ENCODE results near the gene ARHGAP25.

DNA sequence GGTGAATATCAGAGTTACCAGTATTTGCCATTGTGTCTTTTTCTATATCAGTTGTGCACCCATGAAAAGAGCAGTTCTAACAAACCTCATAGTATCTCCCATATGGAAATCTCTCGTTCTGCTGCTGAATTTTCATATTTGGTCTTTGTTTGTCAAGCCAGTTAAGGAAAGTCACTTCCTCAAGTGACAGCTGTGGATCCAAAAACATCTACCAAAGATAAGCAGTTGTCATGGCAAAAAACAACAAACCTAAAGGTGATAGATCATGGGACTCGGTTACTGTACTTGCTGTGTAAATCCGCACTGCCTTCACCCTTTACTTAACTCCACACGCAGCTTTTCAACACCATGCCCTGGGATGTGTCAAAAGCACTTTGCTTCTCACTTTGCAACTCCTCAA, 119.3 kb downstream of the ARHGAP25 start:
- TF ChIP-seq POLR2A (IDR thresholded peaks at IDR 0.05; ENCODE audit: low read depth, low read length) (no peak), POLR2AphosphoS5 (IDR thresholded peaks at IDR 0.05; ENCODE audit: low read depth, low read length) (no peak)

Data from GM12892 (cell line).